NCI-H748 (cell line): Measurements from ENCODE around the gene DUSP21.
"Not testable (repeated sequence)": the region's sequence is repeated elsewhere in the genome, so short reads cannot be mapped to it uniquely, and the experiment has no call there.

Experiments used
- DNase-seq: peaks from one replicate; lab custom pipeline; 2025; ENCODE audit not compliant: unreplicated experiment; lab: John Stamatoyannopoulos, UW

The DUSP21 gene

GRCh38 chrX:44843753-44844152 is at the start of gene DUSP21:
DUSP21 (plus strand) TSS chrX:44844021; CDS start chrX:44844133, 112 bp downstream.
- no peak for DNase-seq

- no peak for DNase-seq
These were observed 47.8 kb upstream of the DUSP21 start for GRCh38 chrX:44795945-44796450.

- no peak for DNase-seq
These were observed 41.2 kb upstream of the DUSP21 start for GRCh38 chrX:44802613-44803012.

GRCh38 chrX:44815681-44816080 is 28.1 kb upstream of the DUSP21 start:
- DNase-seq = no peak

- no peak for DNase-seq
These were observed 27.5 kb upstream of the DUSP21 start for GRCh38 chrX:44816367-44816766.

- DNase-seq = no peak
These were observed 26.8 kb upstream of the DUSP21 start for GRCh38 chrX:44817029-44817428.

- DNase-seq = no peak
These were observed 21.2 kb upstream of the DUSP21 start for GRCh38 chrX:44822601-44823000.

GRCh38 chrX:44823193-44823592 is 20.6 kb upstream of the DUSP21 start:
- DNase-seq = not testable (repeated sequence)

GRCh38 chrX:44828008-44828605 is 15.7 kb upstream of the DUSP21 start:
- DNase-seq = no peak

GRCh38 chrX:44829832-44830231 is 14.0 kb upstream of the DUSP21 start:
- no peak for DNase-seq

GRCh38 chrX:44842550-44843317 is 1.1 kb upstream of the DUSP21 start:
- no peak for DNase-seq

GRCh38 chrX:44843318-44843702 is 511 bp upstream of the DUSP21 start:
- no peak for DNase-seq

- DNase-seq = no peak
These were observed 383 bp downstream of the DUSP21 start for GRCh38 chrX:44844204-44844603.

GRCh38 chrX:44850891-44851290 is 7.1 kb downstream of the DUSP21 start:
- not testable (repeated sequence) for DNase-seq

GRCh38 chrX:44871114-44871645 is 27.4 kb downstream of the DUSP21 start:
- peak; percentile 13 for DNase-seq

GRCh38 chrX:44871931-44872820 is 28.4 kb downstream of the DUSP21 start:
- peak; percentile 71 for DNase-seq

- DNase-seq = peak; percentile 97
These were observed 29.1 kb downstream of the DUSP21 start, which contains the start of gene KDM6A for GRCh38 chrX:44872821-44873414. KDM6A (plus strand) TSS chrX:44873188; CDS start chrX:44873552, 364 bp downstream.

- peak; percentile 54 for DNase-seq
These were observed 29.8 kb downstream of the DUSP21 start for GRCh38 chrX:44873415-44874276.

- peak; percentile 34 for DNase-seq
These were observed 30.8 kb downstream of the DUSP21 start for GRCh38 chrX:44874420-44875184.
